HG03521 (cell line): ENCODE results near the gene KRT36.

Source experiments
- ATAC-seq: cut with Tn5 transposase; IDR thresholded peaks from one replicate; pipeline ENCODE4 v1.9.1; 2021; ENCODE audit warnings: mild to moderate bottlenecking, moderate library complexity; ENCODE audit not compliant: unreplicated experiment

KRT36 gene

GRCh38 chr17:41522301-41523224, 32.9 kb upstream of the KRT36 start:
- no peak for ATAC-seq

- ATAC-seq, result no peak
Measured at GRCh38 chr17:41521574-41522261, 32.0 kb upstream of the KRT36 start.

- ATAC-seq, result no peak
Measured at GRCh38 chr17:41520821-41521521, 31.3 kb upstream of the KRT36 start.

- no peak for ATAC-seq
Measured at GRCh38 chr17:41519501-41520224, 30.0 kb upstream of the KRT36 start.

- no peak for ATAC-seq
Measured at GRCh38 chr17:41518789-41519449, 29.2 kb upstream of the KRT36 start, which contains the start of gene KRT15. Gene KRT15 (minus strand): TSS chr17:41518890. CDS start chr17:41518827, 63 bp downstream.

- ATAC-seq, result no peak
Measured at GRCh38 chr17:41518031-41518430, 28.3 kb upstream of the KRT36 start.

GRCh38 chr17:41516830-41517283, 27.1 kb upstream of the KRT36 start:
- ATAC-seq, result no peak

GRCh38 chr17:41516147-41516829, 26.6 kb upstream of the KRT36 start:
- no peak for ATAC-seq

- no peak for ATAC-seq
Measured at GRCh38 chr17:41513168-41513547, 23.4 kb upstream of the KRT36 start.

- no peak for ATAC-seq
Measured at GRCh38 chr17:41512546-41513167, 22.9 kb upstream of the KRT36 start.

- no peak for ATAC-seq
Measured at GRCh38 chr17:41511716-41512115, 22.0 kb upstream of the KRT36 start.

- no peak for ATAC-seq
Measured at GRCh38 chr17:41511116-41511515, 21.4 kb upstream of the KRT36 start.

- ATAC-seq, result no peak
Measured at GRCh38 chr17:41510251-41511065, 20.7 kb upstream of the KRT36 start.

GRCh38 chr17:41507315-41507880, 17.7 kb upstream of the KRT36 start:
- no peak for ATAC-seq

GRCh38 chr17:41505809-41506767, 16.4 kb upstream of the KRT36 start:
- ATAC-seq, result no peak

GRCh38 chr17:41505007-41505808, 15.5 kb upstream of the KRT36 start, which contains the start of gene KRT13:
Gene KRT13 (minus strand): TSS chr17:41505612. CDS start chr17:41505550, 62 bp downstream.
- no peak for ATAC-seq
